Trophoblast cell (in vitro differentiated cells and primary cell): Measurements from ENCODE around the gene NR1H2.

Experiments
- DNase-seq, 2 donors: peaks; one replicate each; pipeline ENCODE4 v3.0.0-alpha.2; 2016
- H2AFZ ChIP-seq: 2 replicates; pipeline ENCODE4 v1.6.1; 2013; ENCODE audit warnings: low read length, moderate library complexity, mild to moderate bottlenecking; ENCODE audit not compliant: insufficient read depth, poor library complexity
- H2AK5ac ChIP-seq: 2 replicates; pipeline ENCODE4 v1.6.1; 2013; ENCODE audit warnings: mild to moderate bottlenecking, low read length
- H2BK120ac ChIP-seq: 2 replicates; pipeline ENCODE4 v1.6.1; 2013; ENCODE audit warnings: low read length, mild to moderate bottlenecking, moderate library complexity; ENCODE audit not compliant: insufficient read depth, poor library complexity
- H2BK12ac ChIP-seq: 2 replicates; pipeline ENCODE4 v1.6.1; 2013; ENCODE audit warnings: mild to moderate bottlenecking, low read length, moderate library complexity
- H2BK5ac ChIP-seq: 2 replicates; pipeline ENCODE4 v1.6.1; 2013; ENCODE audit warnings: low read length, low read depth, moderate library complexity, mild to moderate bottlenecking; ENCODE audit not compliant: poor library complexity
- H3K14ac ChIP-seq: 2 replicates; pipeline ENCODE4 v1.6.1; 2013; ENCODE audit warnings: mild to moderate bottlenecking, low read length
- H3K18ac ChIP-seq: 2 replicates; pipeline ENCODE4 v1.6.1; 2013; ENCODE audit warnings: mild to moderate bottlenecking, low read length
- H3K23ac ChIP-seq: 2 replicates; pipeline ENCODE4 v1.6.1; 2013; ENCODE audit warnings: low read length
- H3K27ac ChIP-seq: 2 replicates; pipeline ENCODE4 v1.5.1; 2013; ENCODE audit warnings: low read depth, mild to moderate bottlenecking, inconsistent platforms, low read length, moderate library complexity
- H3K27me3 ChIP-seq: 2 replicates; pipeline ENCODE4 v1.6.1; 2013; ENCODE audit warnings: inconsistent platforms, mild to moderate bottlenecking, low read length, moderate library complexity; ENCODE audit not compliant: insufficient read depth
- H3K36me3 ChIP-seq, 2 experiments: 1 replicate in 1 of 2; 2 replicates in 1 of 2; pipeline ENCODE4 v1.6.1; 2013; ENCODE audit warnings: low read length in 2 of 2, mild to moderate bottlenecking in 2 of 2, moderate library complexity in 1 of 2; ENCODE audit not compliant: insufficient read depth in 2 of 2, control insufficient read depth in 1 of 2
- H3K4ac ChIP-seq: 2 replicates; pipeline ENCODE4 v1.6.1; 2013; ENCODE audit warnings: low read depth, mild to moderate bottlenecking, low read length, moderate library complexity
- H3K4me1 ChIP-seq, 2 experiments: 1 replicate in 1 of 2; 2 replicates in 1 of 2; pipeline ENCODE4 v1.6.1; 2013; ENCODE audit warnings: low read length in 2 of 2, mild to moderate bottlenecking in 2 of 2, moderate library complexity in 1 of 2; ENCODE audit not compliant: insufficient read depth in 2 of 2, control insufficient read depth in 1 of 2
- H3K4me2 ChIP-seq: 2 replicates; pipeline ENCODE4 v1.6.1; 2013; ENCODE audit warnings: inconsistent platforms, mild to moderate bottlenecking, low read length, moderate library complexity
- H3K4me3 ChIP-seq: 2 replicates; pipeline ENCODE4 v1.5.1; 2013; ENCODE audit warnings: mild to moderate bottlenecking, low read depth, low read length, inconsistent platforms
- H3K79me1 ChIP-seq: one replicate; pipeline ENCODE4 v1.6.1; 2013; ENCODE audit warnings: low read length
- H3K79me2 ChIP-seq: 2 replicates; pipeline ENCODE4 v1.6.1; 2013; ENCODE audit warnings: low read length, mild to moderate bottlenecking; ENCODE audit not compliant: control insufficient read depth, insufficient read depth, poor library complexity
- H3K9ac ChIP-seq: 2 replicates; pipeline ENCODE4 v1.6.1; 2013; ENCODE audit warnings: mild to moderate bottlenecking, low read length
- H3K9me3 ChIP-seq: 2 replicates; pipeline ENCODE4 v1.6.1; 2013; ENCODE audit warnings: low read depth, mild to moderate bottlenecking, control low read depth, inconsistent platforms, low read length; ENCODE audit not compliant: insufficient read depth
- H4K12ac ChIP-seq: 2 replicates; pipeline ENCODE4 v1.6.1; 2013; ENCODE audit warnings: low read depth, mild to moderate bottlenecking, low read length, moderate library complexity
- H4K8ac ChIP-seq: 2 replicates; pipeline ENCODE4 v1.6.1; 2013; ENCODE audit warnings: low read depth, mild to moderate bottlenecking, low read length, moderate library complexity
- H4K91ac ChIP-seq: one replicate; pipeline ENCODE4 v1.6.1; 2013; ENCODE audit warnings: low read depth, mild to moderate bottlenecking, low read length, moderate library complexity
- WGBS: extraction: QIAGEN DNeasy Blood & Tissue Kit; methylation state at CpG from one replicate; pipeline ENCODE4 v1.1.7; 2013; ENCODE audit warnings: missing lambda C conversion rate; ENCODE audit not compliant: insufficient read length, insufficient coverage; ENCODE audit errors: extremely low coverage; 5-methylcytosine and 5-hydroxymethylcytosine counted together

The NR1H2 gene

DNA sequence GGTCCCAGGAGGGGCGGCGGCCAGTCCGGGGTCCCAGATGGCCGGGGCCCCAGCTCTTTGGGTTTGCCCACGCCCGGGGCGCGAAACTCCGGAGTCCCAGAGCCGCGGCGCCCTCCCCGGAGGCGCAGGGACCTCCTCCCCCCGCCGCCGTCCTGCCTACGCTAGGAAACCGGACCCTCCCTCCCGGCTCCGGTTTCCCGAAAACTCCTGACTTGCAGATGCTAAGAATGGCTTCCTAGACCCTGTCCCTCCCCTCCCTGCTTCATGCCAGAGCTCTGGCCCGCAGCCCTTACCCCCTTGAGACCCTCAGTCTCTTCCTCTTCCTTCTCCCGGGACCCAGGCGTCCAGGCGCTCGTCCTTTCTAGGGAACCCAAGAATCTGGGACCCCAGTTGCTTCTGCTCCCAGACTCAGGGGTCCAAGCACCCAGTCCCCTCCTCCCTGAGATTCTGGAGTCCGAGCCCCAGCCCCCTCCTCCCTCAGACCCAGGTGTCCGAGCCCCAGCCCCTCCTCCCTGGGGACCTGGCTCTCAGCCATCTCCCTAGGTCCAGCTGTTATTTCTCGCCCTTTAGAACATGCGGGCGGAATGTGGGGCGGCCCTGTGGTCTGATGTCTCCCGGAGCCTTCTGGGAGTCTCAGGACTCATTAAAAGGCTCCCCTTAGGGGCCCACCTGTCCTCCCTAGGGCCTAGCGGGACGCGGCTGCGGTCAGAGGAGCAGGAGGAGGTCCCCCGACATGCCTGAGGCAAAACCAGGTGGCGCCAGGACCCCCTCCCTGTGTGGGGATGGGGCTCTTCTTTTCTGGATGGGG, 56.2 kb downstream of the NR1H2 start, which contains the start of gene MYBPC2:
Gene MYBPC2 (plus strand): TSS at position 672 of the 808 bp plus-strand sequence. CDS start 62 bp downstream, at position 734.
- Histone ChIP-seq H2AFZ (peak within 1 kb of the TSS; percentile 66), H4K12ac (peak within 1 kb of the TSS; percentile 65), H3K4me1 (peaks cover 6 to 8% of the 10 kb centered on the region in 2 experiments), H3K27me3 (no peaks in the 10 kb centered on the region), H4K8ac (peak within 1 kb of the TSS; percentile 81), H3K27ac (no peak within 1 kb of the TSS), H3K4me2 (peak within 1 kb of the TSS; percentile 94), H4K91ac (no peak within 1 kb of the TSS), H2BK12ac (no peak within 1 kb of the TSS), H2BK120ac (peak within 1 kb of the TSS; percentile 62), H3K14ac (peak within 1 kb of the TSS; percentile 70), H3K79me1 (peaks cover 7% of the 10 kb centered on the region), H3K4me3 (peak within 1 kb of the TSS; percentile 74), H2BK5ac (no peak within 1 kb of the TSS), H3K18ac (peak within 1 kb of the TSS; percentile 39), H3K79me2 (peaks cover 2% of the 10 kb centered on the region), H3K9ac (no peak within 1 kb of the TSS), H3K36me3 (no peaks in the 10 kb centered on the region), H3K9me3 (peaks cover 3% of the 10 kb centered on the region), H3K23ac (no peak within 1 kb of the TSS), H2AK5ac (no peak within 1 kb of the TSS), H3K4ac (peak within 1 kb of the TSS; percentile 49)
- WGBS = no CpG with 5 or more reads among the region's 40 CpGs
- peak; percentile 16 to 36 for DNase-seq
